CD4-positive, alpha-beta T cell treated with Interleukin-15 for 4 hours (primary cell): ENCODE results near the gene CCDC188.
"Not testable (repeated sequence)": the region's sequence is repeated elsewhere in the genome, so short reads cannot be mapped to it uniquely, and the experiment has no call there.

Experiments
- DNase-seq: peaks from one replicate; pipeline ENCODE4 v3.0.0-alpha.2; 2020; ENCODE audit warnings: low spot score

Gene CCDC188

GRCh38 chr22:20170170-20170569 is 19.3 kb upstream of the CCDC188 start:
- no peak for DNase-seq

GRCh38 chr22:20169253-20169822 is 18.5 kb upstream of the CCDC188 start:
- no peak for DNase-seq

DNA sequence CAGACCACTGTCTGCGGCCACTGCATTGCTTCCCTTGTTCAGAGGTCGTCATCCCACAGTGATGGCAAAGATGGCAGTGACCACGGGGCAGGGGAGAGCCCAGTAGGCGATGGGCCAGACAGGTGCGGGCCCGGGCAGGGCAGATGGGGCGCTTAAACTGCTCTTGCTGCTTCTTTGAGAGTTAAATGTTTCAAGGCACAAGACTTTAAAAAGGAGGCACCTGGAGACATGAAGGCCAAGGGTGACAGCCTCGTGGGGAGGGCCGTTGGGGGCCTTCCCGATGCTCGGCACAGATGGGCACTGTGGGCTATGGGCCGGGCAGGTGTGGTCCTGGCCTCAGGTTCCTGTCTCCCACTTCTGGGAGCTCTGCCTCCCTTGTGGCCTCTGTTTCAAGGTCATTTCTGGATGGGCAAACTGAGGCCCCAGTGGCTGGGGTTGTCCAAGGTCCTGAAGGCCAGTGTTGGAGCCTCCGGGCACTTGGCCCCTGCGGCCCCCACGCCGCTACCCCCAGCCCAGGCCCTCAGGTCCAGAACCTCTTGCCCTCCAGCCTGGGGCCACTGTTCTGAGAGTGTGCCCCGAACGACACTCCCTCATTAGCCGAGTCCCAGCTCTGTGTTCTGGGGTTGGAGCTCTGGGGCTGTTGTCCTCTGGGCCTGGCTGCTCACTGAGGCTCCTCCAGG is 16.9 kb upstream of the CCDC188 start:
- DNase-seq = no peak

- DNase-seq = no peak
Observed at GRCh38 chr22:20166703-20167102, 15.8 kb upstream of the CCDC188 start.

GRCh38 chr22:20165913-20166312 is 15.1 kb upstream of the CCDC188 start:
- no peak for DNase-seq

- DNase-seq = no peak
Observed at GRCh38 chr22:20165421-20165820, 14.6 kb upstream of the CCDC188 start.

- DNase-seq = no peak
Observed at GRCh38 chr22:20164863-20165262, 14.0 kb upstream of the CCDC188 start.

DNA sequence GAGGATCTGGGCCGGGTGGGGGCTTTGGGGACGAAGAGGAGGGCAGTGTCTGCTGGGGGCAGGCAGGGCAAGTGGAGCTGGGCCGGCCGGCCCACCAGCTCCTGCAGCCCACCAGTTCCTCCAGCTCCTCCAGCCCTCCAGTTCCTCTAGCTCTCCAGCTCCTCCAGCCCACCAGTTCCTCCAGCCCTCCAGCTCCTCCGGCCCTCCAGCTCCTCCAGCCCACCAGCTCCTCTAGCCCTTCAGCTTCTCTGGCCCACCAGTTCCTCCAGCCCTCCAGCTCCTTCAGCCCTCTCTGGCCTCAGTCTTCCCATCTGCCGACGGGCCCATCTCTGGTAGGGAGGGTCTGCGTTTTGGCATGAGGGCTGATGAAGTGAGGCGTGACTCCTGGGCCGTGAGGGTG is 9.2 kb upstream of the CCDC188 start:
- no peak for DNase-seq

- DNase-seq = not testable (repeated sequence)
Observed at GRCh38 chr22:20159531-20159930, 8.7 kb upstream of the CCDC188 start.

- no peak for DNase-seq
Observed at GRCh38 chr22:20159076-20159475, 8.2 kb upstream of the CCDC188 start.

DNA sequence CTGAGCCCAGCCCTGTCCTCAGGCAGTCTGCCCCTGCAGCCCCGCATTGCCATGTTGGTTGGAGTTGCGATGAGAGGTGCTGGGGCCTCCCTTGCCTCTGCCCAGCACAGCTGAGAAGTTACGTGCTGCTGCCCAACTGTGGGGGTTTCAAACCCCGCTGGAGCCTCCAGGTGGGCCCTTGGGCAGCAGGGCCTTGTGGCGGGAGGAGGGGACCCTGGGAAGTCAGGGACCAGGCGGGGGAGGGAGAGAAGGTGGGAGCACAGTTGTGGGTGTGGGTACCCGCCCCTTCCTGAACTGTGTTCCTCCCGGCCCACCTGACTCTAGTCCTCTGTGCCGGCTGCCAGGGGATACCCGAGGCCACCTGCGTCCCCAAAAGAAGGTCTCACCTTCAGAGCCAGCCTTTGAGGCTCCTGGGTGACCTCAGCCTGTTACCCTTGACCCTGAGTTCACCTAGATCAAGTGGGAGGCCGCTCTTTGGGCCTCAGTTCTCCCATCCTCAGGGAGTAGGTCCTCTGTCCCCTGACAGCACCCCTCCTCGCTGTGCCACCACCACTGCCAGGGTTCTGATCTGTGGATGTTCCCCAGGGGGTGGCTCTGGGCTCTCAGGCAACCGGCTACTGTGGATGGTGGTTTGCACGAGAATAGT is 7.7 kb upstream of the CCDC188 start:
- no peak for DNase-seq

DNA sequence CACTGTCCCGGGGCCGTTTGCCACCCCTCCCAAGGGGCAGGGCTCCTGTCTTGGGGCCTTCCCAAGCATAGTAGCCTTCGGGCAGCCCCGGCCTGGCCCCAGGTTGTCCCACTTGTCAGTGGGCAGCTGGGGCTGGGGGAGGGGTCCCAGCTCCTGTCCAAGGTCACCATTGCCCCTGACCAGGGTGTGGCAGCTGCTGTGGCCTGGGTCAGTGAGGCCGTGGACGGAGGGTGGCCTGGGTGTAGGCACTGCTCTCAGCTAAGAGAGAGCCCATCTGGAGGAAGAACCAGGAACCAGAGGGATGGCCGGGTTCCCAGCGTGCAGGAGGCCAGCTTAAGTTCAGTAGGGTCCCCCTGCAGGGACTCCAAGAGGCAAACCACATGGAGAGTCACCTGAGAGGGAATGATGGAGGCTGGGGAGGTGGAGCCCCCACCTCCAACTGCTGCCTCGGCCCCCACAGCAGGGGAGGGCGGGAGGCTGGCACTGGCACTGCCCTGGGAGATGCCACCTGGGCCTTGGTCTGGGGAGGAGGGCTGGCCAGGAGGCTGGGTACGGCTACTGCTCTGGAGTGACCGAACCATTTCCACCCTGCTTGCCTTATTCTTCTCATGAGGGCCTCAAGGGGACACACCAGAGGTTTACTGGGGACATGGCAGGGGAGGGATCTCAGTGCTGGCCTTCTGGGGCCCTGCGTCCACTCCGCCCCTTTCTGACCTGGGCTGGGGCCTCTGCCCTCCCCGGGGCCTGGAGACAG is 6.8 kb upstream of the CCDC188 start:
- DNase-seq = no peak

DNA sequence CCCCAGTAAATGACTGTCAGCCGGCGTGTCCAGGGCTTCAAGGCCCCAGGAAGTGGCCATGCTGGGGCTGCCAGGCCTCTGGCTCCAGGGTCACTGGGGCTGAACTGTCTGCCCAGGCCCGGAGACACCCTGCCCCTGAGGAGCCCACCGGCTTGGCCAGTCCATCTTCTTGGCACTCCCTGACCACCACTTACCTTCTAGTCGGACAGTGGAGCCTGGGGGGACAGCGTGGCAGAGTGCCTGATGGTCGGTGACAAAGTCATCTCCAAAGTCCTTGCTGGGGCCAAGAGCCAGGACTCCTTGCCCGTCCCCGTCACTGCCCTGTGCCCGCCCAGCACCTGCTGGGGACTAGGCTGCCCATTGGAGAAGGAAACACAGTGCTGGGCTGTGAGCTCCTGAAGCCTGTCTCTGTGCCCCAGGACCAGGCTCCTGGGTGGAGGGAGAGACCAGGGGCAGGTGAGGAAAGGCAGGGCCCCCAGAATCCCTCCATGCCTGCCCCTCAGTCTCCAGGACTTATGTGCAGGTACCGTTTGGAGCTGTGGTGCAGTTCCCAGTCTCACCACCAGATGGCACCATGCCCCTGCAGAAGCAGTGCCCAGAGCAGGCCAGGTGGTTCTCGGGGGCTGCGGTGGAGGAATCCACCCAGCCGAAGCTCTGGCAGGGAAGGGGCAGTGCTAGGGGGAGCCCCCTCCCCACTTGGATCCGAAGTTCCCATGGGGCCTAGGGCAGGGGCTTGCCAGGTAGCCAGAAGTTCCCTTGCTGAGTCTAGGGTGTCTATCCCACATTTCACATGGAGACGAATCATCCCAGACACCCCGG is 6.0 kb upstream of the CCDC188 start:
- peak; percentile 87 for DNase-seq

DNA sequence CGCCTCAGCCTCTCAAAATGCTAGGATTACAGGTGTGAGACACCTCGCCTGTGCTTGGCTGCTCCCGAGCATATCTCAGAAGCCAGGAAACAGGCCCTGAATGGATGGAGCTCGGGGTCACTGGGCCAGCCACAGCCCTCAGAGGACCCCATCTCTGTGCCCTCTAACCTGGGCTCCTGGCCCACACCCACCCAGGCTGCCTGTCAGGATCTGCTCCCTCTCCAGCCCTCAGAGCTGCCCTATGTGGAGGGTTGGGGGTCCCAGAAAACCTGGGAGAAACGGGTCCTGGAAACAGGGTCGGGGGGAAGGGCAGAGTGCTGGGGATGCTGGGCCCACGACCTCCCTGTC is 5.2 kb upstream of the CCDC188 start:
- no peak for DNase-seq

- no peak for DNase-seq
Observed at GRCh38 chr22:20155330-20156041, 4.6 kb upstream of the CCDC188 start.

DNA sequence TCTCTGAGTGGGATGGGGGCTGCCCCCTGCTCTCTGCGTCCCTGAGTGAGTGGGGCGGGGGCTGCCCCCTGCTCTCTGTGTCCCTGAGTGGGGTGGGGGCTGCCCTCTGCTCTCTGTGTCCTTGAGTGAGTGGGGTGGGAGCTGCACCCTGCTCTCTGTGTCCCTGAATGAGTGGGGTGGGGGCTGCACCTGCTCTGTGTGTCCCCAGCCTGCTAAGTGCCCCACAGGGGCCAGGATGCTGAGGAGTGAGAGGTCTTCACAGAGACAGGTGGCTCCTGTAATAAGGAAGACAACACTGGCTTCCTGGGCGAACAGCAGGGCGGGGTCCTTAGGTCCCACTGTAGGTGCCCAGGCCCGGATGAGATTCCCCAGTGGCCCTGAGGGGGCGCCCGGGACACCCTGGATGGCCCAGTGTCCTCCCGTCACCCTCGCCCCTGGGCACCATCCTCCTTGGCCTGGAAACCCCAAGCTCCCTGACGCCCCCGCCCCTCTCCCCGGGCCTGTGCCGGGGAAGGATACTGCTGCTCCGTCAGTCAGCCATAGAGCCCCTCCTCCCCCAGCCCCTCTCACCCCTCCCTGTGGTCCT is 3.8 kb upstream of the CCDC188 start:
- DNase-seq = no peak

GRCh38 chr22:20153945-20154344 is 3.1 kb upstream of the CCDC188 start:
- no peak for DNase-seq

DNA sequence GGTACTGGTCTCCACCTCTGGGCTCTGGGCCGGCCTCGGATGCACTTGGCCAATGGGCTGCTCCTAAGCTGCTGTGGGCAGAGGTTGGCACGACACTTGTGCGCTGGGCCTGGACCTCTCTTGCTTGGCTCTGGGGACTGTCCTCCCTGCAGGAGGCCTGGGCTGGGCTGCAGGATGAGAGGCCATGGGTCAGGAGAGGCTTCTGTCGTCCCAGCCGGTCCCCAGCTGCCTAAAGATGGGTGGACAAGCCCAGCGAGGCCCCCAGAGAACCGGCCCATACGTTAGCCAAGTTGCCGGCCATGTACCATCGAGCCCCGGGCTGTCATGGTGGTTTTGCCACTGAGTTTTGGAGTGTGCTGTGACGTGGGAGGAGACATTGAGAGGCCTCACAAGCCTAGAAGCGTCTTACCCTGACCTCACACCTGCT is 1.6 kb upstream of the CCDC188 start:
- no peak for DNase-seq

GRCh38 chr22:20151276-20151588 is 377 bp upstream of the CCDC188 start:
- DNase-seq = no peak

DNA sequence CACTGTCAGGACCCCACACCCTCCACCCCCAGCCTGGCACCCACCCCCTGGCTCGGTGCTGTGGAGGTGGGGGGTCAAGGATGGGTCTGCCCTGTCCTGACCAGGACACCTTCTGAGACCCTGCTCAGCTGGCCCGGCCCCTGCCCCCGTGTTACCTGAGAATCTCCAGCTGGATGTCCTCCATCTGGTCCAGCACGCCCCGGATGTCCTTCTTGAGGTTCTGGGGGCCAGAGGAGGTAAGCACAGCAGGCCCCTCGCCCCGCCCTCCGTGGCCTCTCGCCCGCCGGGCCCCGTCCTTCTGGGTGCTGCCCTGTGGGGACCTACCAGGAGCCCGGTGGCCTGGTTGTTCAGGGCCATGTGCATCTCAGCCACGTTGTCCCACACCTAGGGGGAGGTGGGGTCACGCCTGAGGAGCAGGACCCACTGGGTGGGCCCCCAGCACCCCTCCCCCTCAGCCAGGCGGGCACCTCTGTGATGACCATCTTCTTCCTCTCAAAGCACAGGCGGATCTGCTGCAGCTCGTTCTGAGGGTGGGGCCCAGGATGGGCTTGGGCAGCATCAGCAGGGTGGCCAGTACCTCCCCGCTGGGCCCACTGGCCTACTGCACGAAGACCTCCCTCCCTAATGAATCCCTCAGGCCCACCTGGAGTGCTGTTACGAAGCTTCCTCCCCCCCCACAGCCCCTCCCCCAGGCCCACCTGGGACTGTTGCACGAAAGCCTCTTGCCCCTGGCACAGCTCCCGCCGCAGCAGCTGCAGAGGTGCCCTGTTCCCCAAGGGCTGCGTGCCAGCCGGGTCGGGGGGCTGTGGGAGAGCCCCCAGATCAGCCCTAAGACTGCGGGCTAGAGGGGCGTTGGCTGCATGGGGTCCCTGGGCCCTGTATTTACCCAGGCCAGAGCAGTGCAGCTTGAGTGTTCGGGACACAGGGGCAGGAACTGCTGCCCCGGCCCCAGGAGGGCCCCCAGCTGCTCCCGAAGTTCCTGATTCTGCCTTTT is 1.3 kb downstream of the CCDC188 start:
- DNase-seq = no peak
